ENCODE results near the gene EFNA5.
A peak's percentile ranks its signal among the peaks of the same experiment; 100 is the strongest.

Gene EFNA5

GRCh38 chr5:107610798-107611197 lies 59.9 kb downstream of the EFNA5 start:
- DNase-seq (ENCODE audit: extremely low spot score, insufficient read length, low read depth) (no peak), FAIRE-seq (no peak)

DNA sequence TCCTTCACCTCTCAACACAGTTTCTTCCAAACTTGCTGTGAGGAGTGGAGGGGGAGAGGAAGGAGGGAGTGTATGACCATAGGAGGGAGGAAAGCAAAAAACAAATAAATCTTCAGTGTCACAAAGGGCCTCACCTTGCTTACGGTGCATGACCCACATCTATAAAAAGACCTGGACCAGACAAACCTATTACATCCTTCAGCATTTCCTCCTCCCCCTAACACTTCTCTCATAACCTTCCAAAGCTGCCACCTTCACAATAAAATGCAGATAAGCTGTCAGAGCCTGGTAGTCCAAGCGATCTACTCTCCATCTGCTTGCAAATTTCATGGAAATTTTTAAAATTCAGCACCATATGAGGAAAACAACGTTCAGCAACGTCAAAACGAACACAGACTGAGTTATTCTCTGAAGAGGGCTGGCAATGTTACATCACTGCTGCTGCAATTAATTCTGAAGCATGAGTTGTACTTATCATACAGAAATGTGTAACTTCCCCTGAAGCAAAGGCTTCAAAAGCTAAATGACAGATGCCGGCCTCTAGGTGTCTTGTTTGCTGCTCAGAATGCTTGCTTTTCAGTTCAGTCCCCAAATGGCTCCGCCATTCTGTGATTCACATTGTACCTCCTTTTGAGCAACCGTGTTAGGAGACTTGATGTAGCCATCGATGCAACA lies 62.9 kb downstream of the EFNA5 start:
- FAIRE-seq: no peak
- no peak for DNase-seq (ENCODE audit: extremely low spot score, insufficient read length, low read depth)

- FAIRE-seq: no peak
These were observed 63.5 kb downstream of the EFNA5 start for GRCh38 chr5:107607196-107607595.

GRCh38 chr5:107605596-107606125 lies 65.1 kb downstream of the EFNA5 start:
- FAIRE-seq (no peak), DNase-seq (ENCODE audit: extremely low spot score, insufficient read length, low read depth) (no peak)

More at GRCh38 chr5:107607196-107607595, 63.5 kb downstream of the EFNA5 start:
- no peak for DNase-seq (ENCODE audit: extremely low spot score, insufficient read length, low read depth)

- FAIRE-seq: no peak
- no peak for DNase-seq (ENCODE audit: extremely low spot score, insufficient read length, low read depth)
These were observed 65.7 kb downstream of the EFNA5 start for GRCh38 chr5:107604990-107605389.

- DNase-seq (ENCODE audit: extremely low spot score, insufficient read length, low read depth) (no peak), FAIRE-seq (no peak)
These were observed 66.4 kb downstream of the EFNA5 start for GRCh38 chr5:107604146-107604910.

GRCh38 chr5:107603349-107603748 lies 67.4 kb downstream of the EFNA5 start:
- FAIRE-seq (no peak), DNase-seq (ENCODE audit: extremely low spot score, insufficient read length, low read depth) (no peak)

DNA sequence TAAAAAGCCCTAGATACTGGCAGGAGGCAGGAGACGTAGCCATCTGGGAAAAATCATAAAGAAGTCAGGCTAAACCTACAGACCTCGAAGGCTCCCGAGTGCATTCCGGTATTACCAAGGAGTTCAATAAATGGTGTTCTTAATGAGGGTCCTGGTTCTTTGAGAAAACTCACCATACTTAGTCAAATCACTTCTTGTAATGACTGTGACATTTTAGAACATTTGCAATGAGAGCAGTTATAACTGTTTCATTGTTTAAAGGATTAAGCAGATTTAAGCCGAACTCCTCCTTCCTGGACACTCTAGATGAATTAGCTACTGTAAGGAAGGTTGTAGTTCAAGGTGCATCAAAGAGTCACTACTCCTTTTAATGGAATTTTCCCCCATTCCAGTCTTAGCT lies 67.8 kb downstream of the EFNA5 start:
- no peak for DNase-seq (ENCODE audit: extremely low spot score, insufficient read length, low read depth)
- no peak for FAIRE-seq

DNA sequence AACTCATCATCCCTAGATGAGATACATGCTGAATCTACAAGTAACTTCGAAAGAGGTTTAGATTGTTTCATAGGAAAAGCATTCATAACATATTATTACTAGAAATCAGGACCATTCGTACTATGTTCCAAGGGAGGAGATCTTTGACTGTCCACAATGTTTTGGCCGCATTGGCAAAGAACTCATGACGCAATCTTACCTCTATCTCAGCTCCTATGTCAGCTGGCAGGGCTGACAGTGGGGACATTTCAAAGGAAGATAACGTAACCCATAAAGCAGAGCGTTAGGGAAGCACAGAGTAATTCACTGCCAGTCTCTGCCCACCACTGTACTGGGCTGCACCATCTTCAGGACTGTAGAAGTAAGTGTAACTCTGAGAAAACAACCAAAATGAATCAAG lies 69.7 kb downstream of the EFNA5 start:
- DNase-seq (ENCODE audit: extremely low spot score, insufficient read length, low read depth): no peak
- peak; percentile 9 for FAIRE-seq

- no peak for DNase-seq (ENCODE audit: extremely low spot score, insufficient read length, low read depth)
- FAIRE-seq: no peak
These were observed 71.8 kb downstream of the EFNA5 start for GRCh38 chr5:107598958-107599357.

DNA sequence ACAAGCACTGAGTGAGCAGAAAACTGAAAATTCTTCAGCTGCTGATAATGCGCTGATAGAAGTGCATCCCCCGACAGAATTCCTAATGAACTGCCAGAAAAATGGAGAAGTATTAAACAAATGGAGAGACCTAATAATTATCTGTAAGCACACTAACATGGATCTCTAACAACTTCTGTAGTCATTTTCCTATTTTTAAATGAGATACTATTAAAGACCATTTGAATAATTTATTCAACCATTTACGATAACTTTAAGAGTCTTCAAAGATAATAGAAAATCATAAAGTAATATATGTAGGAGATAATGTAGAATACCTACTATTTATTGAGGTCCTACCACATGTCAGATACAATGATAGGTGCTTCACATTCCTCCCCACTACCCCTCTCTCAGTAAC lies 72.9 kb downstream of the EFNA5 start:
- DNase-seq (ENCODE audit: extremely low spot score, insufficient read length, low read depth) (no peak), FAIRE-seq (no peak)

DNA sequence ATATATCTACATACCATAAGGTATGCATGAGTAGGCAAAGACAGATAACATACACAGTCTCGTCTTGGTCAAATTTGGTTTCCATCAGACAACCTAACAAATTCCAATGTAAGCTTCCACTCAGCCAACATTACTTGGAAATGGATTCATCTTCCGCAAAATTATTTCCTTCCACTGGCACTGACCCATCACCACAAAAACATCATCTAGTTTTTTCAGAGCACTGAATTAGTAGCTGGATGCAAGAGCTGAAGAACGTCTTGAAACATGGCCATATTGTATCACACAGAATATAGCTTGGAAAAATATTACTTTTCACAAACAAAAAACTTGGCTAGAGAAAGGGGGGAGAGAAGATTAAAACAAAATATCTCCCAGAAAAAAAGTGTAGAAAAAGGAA lies 73.5 kb downstream of the EFNA5 start:
- DNase-seq (ENCODE audit: extremely low spot score, insufficient read length, low read depth) (no peak), FAIRE-seq (no peak)

- FAIRE-seq (no peak), DNase-seq (ENCODE audit: extremely low spot score, insufficient read length, low read depth) (no peak)
These were observed 76.3 kb downstream of the EFNA5 start for GRCh38 chr5:107594253-107595045.

- no peak for DNase-seq (ENCODE audit: extremely low spot score, insufficient read length, low read depth)
- no peak for FAIRE-seq
These were observed 77.7 kb downstream of the EFNA5 start for GRCh38 chr5:107593009-107593408.

GRCh38 chr5:107592515-107592914 lies 78.2 kb downstream of the EFNA5 start:
- DNase-seq (ENCODE audit: extremely low spot score, insufficient read length, low read depth) (no peak), FAIRE-seq (no peak)

DNA sequence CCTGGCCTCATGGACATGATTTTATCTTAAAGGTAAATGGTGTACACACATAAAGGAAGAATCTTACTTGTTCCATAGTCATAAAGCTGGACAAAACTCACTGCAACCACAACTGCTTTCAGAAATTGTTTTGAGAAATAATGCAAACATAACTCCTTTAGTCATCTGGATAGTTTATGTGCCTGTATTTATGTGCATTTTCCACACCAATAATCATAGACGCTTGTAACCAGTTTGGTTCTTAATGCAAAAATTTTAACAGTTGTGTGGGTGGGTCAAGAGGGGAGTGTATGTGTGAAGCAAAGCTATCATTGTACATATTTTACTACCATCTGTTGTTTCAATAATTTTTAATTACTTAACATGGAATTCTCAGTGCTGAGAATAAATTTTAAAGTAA lies 80.1 kb downstream of the EFNA5 start:
- DNase-seq (ENCODE audit: extremely low spot score, insufficient read length, low read depth) (no peak), FAIRE-seq (no peak)

DNA sequence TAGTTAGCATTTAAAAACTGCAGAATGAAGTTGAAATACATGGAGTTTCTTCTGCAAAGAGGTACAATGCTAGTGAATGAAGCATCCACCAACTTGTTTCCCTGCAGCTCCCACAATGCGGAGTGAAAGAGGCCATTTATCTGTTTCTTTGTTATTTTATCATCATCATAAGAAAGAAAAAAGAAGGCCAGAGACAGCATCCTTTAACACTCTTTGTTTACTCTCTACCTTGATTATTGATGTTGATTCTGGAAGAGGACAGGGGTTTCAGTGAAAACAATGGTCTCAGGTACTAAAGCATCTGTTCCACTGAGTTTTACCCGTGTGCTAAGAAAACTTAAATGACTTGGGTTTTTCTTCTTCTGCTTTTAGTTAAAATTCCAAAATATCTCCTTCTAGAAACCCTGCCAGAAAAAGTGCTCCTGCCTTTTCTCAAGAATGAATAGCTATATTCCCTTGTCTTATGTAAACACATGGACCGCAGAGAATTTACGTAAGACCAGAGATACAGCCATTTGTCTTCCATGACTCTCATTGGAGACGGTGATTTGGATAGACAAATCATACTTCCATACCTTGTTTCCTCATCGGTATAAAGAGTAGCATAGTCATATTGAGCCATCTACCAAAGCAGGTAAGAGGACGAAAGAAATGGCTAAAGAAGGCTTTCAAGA lies 81.1 kb downstream of the EFNA5 start:
- FAIRE-seq (no peak), DNase-seq (ENCODE audit: extremely low spot score, insufficient read length, low read depth) (no peak)

- DNase-seq (ENCODE audit: extremely low spot score, insufficient read length, low read depth) (no peak), FAIRE-seq (no peak)
These were observed 88.1 kb downstream of the EFNA5 start for GRCh38 chr5:107582625-107583024.

GRCh38 chr5:107580889-107581820 lies 89.6 kb downstream of the EFNA5 start:
- FAIRE-seq: no peak

More at GRCh38 chr5:107580889-107581820, 89.6 kb downstream of the EFNA5 start:
- no peak for DNase-seq (ENCODE audit: extremely low spot score, insufficient read length, low read depth)

Data from GM18507 (cell line).